Panc1 (cell line): ENCODE measurements around the gene ARPC4.

Experiments
- CTCF ChIP-seq: fragments of 450-650 bp; IDR thresholded peaks from 2 replicates; pipeline ENCODE4 v1.5.1; 2017; ENCODE audit warnings: mild to moderate bottlenecking
- POLR2AphosphoS5 ChIP-seq: IDR thresholded peaks from 2 replicates; pipeline ENCODE4 v1.6.1; 2012; ENCODE audit warnings: mild to moderate bottlenecking, low read depth, low read length, moderate library complexity
- REST ChIP-seq, 2 experiments: IDR thresholded peaks; 2 replicates each; pipeline ENCODE4 v1.6.1; 2011 to 2012; ENCODE audit warnings: low read depth in 2 of 2, control low read depth in 1 of 2, low read length in 1 of 2, mild to moderate bottlenecking in 1 of 2, moderate library complexity in 1 of 2; ENCODE audit not compliant: insufficient read depth in 1 of 2
- TCF7L2 ChIP-seq: IDR thresholded peaks from 2 replicates; pipeline ENCODE4 v1.6.1; 2011; ENCODE audit warnings: mild to moderate bottlenecking, low read depth, low read length, inconsistent platforms

GRCh38 chr3:9841015-9841414, 48.1 kb downstream of the ARPC4 start:
- TF ChIP-seq CTCF (no peak), REST (IDR thresholded peaks at IDR 0.05; ENCODE audit: insufficient read depth in 1 of 2, low read depth in 2 of 2, low read length in 1 of 2) (no peak), POLR2AphosphoS5 (no peak), TCF7L2 (no peak)
